HEK293T (cell line): ENCODE results near the gene RABGAP1L.
"Not testable (repeated sequence)": the region's sequence is repeated elsewhere in the genome, so short reads cannot be mapped to it uniquely, and the experiment has no call there.

Source experiments
- CTCF ChIA-PET: fragments of 350-600 bp; formaldehyde crosslinking; extraction: SDS; loops from one replicate; lab custom pipeline; 2021; ENCODE audit warnings: antibody characterized with exemption, inconsistent platforms; lab: Yijun Ruan, JAX
- POLR2A ChIA-PET: fragments of 350-600 bp; formaldehyde crosslinking; extraction: SDS; loops from one replicate; lab custom pipeline; 2020; ENCODE audit warnings: antibody characterized with exemption, inconsistent platforms; lab: Yijun Ruan, JAX
- DNase-seq: peaks from one replicate; pipeline ENCODE4 v3.0.0; 2012; ENCODE audit warnings: mixed read lengths; ENCODE audit errors: extremely low spot score
- ARNT ChIP-seq: fragments of 450-650 bp; IDR thresholded peaks from 2 replicates; pipeline ENCODE4 v1.6.1; 2017; ENCODE audit warnings: mild to moderate bottlenecking
- BHLHE40 ChIP-seq: fragments of 450-650 bp; IDR thresholded peaks from 2 replicates; pipeline ENCODE4 v1.6.1; 2016; ENCODE audit warnings: mild to moderate bottlenecking, moderate library complexity, borderline replicate concordance
- CTBP1 ChIP-seq: fragments of 450-650 bp; IDR thresholded peaks from 2 replicates; pipeline ENCODE4 v1.6.1; 2016; ENCODE audit warnings: borderline replicate concordance
- ELF4 ChIP-seq: fragments of 450-650 bp; IDR thresholded peaks from 2 replicates; pipeline ENCODE4 v1.6.1; 2017; ENCODE audit warnings: antibody characterized with exemption
- FOXA1 ChIP-seq: fragments of 450-650 bp; IDR thresholded peaks from 2 replicates; pipeline ENCODE4 v1.6.1; 2016; ENCODE audit warnings: mild to moderate bottlenecking
- FOXK2 ChIP-seq: fragments of 450-650 bp; IDR thresholded peaks from 2 replicates; pipeline ENCODE4 v1.6.1; 2016; ENCODE audit warnings: mild to moderate bottlenecking
- FOXM1 ChIP-seq: fragments of 450-650 bp; IDR thresholded peaks from 2 replicates; pipeline ENCODE4 v1.6.1; 2017; ENCODE audit warnings: mild to moderate bottlenecking, borderline replicate concordance
- HDGF ChIP-seq: fragments of 450-650 bp; IDR thresholded peaks from 2 replicates; pipeline ENCODE4 v1.6.1; 2017; ENCODE audit warnings: antibody characterized with exemption, borderline replicate concordance
- L3MBTL2 ChIP-seq: fragments of 450-650 bp; conservative IDR thresholded peaks from 2 replicates; pipeline ENCODE4 v1.6.1; 2016; ENCODE audit warnings: mild to moderate bottlenecking
- LEF1 ChIP-seq: fragments of 450-650 bp; IDR thresholded peaks from 2 replicates; pipeline ENCODE4 v1.6.1; 2017; ENCODE audit warnings: mild to moderate bottlenecking, borderline replicate concordance
- NFRKB ChIP-seq: fragments of 450-650 bp; IDR thresholded peaks from 2 replicates; pipeline ENCODE4 v1.6.1; 2016; ENCODE audit warnings: mild to moderate bottlenecking, moderate library complexity
- PKNOX1 ChIP-seq: fragments of 450-650 bp; IDR thresholded peaks from 2 replicates; pipeline ENCODE4 v1.6.1; 2016
- SP1 ChIP-seq: fragments of 450-650 bp; IDR thresholded peaks from 2 replicates; pipeline ENCODE4 v1.6.1; 2017
- SUZ12 ChIP-seq: fragments of 450-650 bp; IDR thresholded peaks from 2 replicates; pipeline ENCODE4 v1.6.1; 2016; ENCODE audit warnings: mild to moderate bottlenecking
- TARDBP ChIP-seq: fragments of 450-650 bp; IDR thresholded peaks from 2 replicates; pipeline ENCODE4 v1.6.1; 2016
- ZNF384 ChIP-seq: fragments of 450-650 bp; IDR thresholded peaks from 2 replicates; pipeline ENCODE4 v1.6.1; 2016

The RABGAP1L gene

DNA sequence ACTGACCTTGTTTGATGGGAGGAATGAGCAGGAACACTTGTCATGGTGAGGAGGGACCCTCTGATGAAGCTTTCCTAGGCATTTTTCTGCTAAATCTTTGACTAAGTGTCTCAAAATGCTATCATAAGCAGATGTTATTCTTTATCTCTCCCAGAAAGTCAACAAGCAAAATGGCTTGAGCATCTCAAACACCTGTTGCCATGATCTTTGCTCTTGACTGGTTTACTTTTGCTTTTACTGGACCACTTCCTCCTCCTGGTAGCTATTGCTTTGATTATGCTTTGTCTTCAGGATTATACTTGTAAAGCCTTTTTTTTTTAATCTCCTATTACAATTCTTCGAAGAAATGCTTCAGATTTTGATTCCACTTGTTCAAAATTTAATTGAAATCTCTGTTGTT is 445.9 kb downstream of the RABGAP1L start:
- DNase-seq: no peak
- TF ChIP-seq ARNT (no peak), LEF1 (no peak)
- CTCF ChIA-PET: no interaction called here
- POLR2A ChIA-PET: no interaction called here

DNA sequence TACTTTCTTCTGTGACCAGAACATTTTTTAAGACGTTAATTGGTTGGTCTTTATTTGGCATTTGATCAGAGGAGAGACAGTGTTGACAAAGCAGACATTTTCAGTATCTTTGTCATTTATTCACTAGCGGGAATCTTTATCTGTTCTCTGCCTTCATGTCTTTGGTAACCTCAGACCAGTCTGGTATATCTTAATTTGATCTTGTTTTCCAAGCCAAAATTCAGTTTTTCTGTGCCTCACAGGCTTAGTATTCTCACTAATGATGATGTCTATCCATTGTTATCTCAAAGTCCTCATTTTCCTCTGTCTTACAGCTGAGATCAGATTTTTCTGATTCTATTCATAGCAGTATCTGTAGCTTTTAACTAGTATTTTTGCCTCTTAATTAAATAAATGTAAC is 447.2 kb downstream of the RABGAP1L start:
- POLR2A ChIA-PET: no interaction called here

DNA sequence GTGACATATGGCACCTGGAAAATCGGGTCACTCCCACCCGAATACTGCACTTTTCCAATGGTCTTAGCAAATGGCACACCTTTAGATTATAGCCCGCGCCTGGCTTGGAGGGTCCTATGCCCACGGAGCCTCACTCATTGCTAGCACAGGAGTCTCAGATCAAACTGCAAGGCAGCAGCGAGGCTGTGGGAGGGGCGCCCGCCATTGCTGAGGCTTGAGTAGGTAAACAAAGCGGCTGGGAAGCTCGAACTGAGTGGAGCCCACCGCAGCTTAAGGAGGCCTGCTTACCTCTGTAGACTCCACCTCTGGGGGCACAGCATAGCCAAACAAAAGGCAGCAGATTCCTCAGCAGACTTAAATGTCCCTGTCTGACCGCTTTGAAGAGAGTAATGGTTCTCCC is 458.6 kb downstream of the RABGAP1L start:
- DNase-seq, CTCF ChIA-PET, POLR2A ChIA-PET: not testable (repeated sequence)

More for the DNA sequence above, 447.2 kb downstream of the RABGAP1L start:
- DNase-seq: no peak
- CTCF ChIA-PET: interaction anchor here (0.6 kb wide), 1 partner anchor 68 kb away, joined by 3 read pairs; no protein-coding TSS in a partner anchor
- TF ChIP-seq SP1 (no peak), LEF1 (no peak), L3MBTL2 (no peak), ZNF384 (no peak)

DNA sequence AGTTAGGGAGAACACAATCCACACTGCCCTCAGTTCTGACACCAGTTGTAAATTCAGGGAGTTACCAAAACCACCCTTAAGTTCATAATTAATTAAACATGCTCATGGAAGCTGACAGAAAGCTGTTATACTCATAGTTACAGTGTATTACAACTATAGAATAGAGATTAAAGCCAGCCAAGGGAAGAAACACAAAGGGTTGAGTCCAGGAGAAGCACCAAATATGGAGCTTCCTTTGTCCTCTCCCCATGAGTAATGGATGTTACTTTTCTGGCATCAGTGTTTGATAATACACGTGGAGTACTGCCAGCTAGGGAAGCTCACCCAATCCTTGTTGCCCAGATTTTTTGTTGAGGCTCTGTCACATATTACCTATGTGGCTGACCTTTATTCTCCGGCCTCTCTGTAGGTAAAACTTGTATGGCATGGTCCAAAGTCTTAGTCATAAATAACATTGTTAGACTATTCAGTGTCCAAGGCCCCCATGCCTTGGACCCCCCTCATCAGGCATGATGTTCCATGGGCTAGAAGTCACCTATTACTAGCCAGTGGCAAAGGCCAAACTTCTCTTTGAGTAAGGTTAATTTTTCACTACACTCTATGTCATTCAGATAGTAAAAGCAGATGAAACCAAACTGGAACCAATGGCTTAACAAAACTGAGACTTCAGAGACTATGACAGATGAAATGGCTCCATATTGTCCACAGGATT is 464.2 kb downstream of the RABGAP1L start:
- ChIA-PET CTCF (no interaction called here), POLR2A (no interaction called here)
- DNase-seq: no peak
- TF ChIP-seq TARDBP (no peak), L3MBTL2 (no peak), SUZ12 (no peak), BHLHE40 (no peak), NFRKB (no peak), LEF1 (no peak), ARNT (no peak), PKNOX1 (no peak), FOXM1 (no peak), SP1 (no peak), HDGF (no peak), CTBP1 (no peak), ZNF384 (no peak)

- TF ChIP-seq CTBP1: no peak
- TF ChIP-seq L3MBTL2: no peak
- no peak for TF ChIP-seq ELF4
- TF ChIP-seq BHLHE40: no peak
- TF ChIP-seq TARDBP: no peak
- no peak for TF ChIP-seq FOXK2
- TF ChIP-seq SUZ12: no peak
- TF ChIP-seq PKNOX1: no peak
- TF ChIP-seq FOXA1: no peak
- ChIA-PET CTCF (interaction anchor here (0.7 kb wide), 1 partner anchor 15 kb away, joined by 3 read pairs; no protein-coding TSS in a partner anchor), POLR2A (no interaction called here)
- no peak for DNase-seq
These were observed 467.0 kb downstream of the RABGAP1L start for GRCh38 chr1:174626031-174627025.

DNA sequence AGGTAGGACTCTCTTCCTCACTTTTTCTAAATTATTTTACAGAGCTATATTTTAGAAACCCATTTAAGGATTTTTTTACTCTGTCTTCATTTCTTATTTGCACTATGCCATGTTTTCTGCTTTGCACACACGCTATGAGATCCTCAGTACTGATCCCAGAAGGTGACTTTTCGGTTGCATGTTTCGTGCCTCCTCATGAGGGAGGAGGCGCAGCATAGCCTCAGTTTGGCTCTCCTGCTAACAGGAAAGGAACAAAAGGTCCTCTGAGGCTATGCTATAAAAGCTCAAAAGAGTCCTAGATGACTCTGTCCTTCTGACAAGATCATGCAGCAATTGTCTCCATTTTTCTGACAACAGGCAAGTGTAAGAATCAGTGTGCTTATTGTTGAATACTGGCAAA is 478.2 kb downstream of the RABGAP1L start:
- no peak for DNase-seq
- TF ChIP-seq SP1: no peak
- TF ChIP-seq HDGF: no peak
- no peak for TF ChIP-seq FOXA1
- TF ChIP-seq PKNOX1: no peak
- no peak for TF ChIP-seq ZNF384
- no peak for TF ChIP-seq L3MBTL2
- TF ChIP-seq SUZ12: no peak
- TF ChIP-seq NFRKB: no peak
- TF ChIP-seq TARDBP: no peak
- no peak for TF ChIP-seq CTBP1
- TF ChIP-seq ARNT: no peak
- TF ChIP-seq BHLHE40: no peak
- TF ChIP-seq FOXM1: no peak
- no peak for TF ChIP-seq ELF4
- no peak for TF ChIP-seq FOXK2
- TF ChIP-seq LEF1: no peak
- ChIA-PET POLR2A (no interaction called here), CTCF (no interaction called here)
